ELF-1 (cell line): ENCODE data around the gene SFT2D1.

ENCODE experiments used
- DNase-seq: peaks from one replicate; pipeline ENCODE4 v3.0.0-alpha.2; 2016; ENCODE audit warnings: low read depth, low spot score

The SFT2D1 gene

GRCh38 chr6:166334878-166335277 lies 7.5 kb downstream of the SFT2D1 start:
- no peak for DNase-seq

GRCh38 chr6:166333172-166333995 lies 9.0 kb downstream of the SFT2D1 start:
- DNase-seq, result no peak

GRCh38 chr6:166331503-166332415 lies 10.6 kb downstream of the SFT2D1 start:
- no peak for DNase-seq

GRCh38 chr6:166330612-166331011 lies 11.7 kb downstream of the SFT2D1 start:
- DNase-seq, result peak; percentile 74

GRCh38 chr6:166325383-166326042 lies 16.8 kb downstream of the SFT2D1 start:
- no peak for DNase-seq

GRCh38 chr6:166323395-166323794 lies 18.9 kb downstream of the SFT2D1 start:
- no peak for DNase-seq

- no peak for DNase-seq
These were observed 23.4 kb downstream of the SFT2D1 start for GRCh38 chr6:166318649-166319600.

GRCh38 chr6:166318227-166318626 lies 24.1 kb downstream of the SFT2D1 start:
- no peak for DNase-seq

- DNase-seq, result no peak
These were observed 24.8 kb downstream of the SFT2D1 start for GRCh38 chr6:166317261-166318212.

- no peak for DNase-seq
These were observed 26.9 kb downstream of the SFT2D1 start for GRCh38 chr6:166315436-166315835.

GRCh38 chr6:166314454-166314853 lies 27.9 kb downstream of the SFT2D1 start:
- no peak for DNase-seq

GRCh38 chr6:166313255-166314070 lies 28.9 kb downstream of the SFT2D1 start:
- DNase-seq, result peak; percentile 34

- no peak for DNase-seq
These were observed 29.5 kb downstream of the SFT2D1 start for GRCh38 chr6:166312832-166313231.

GRCh38 chr6:166310634-166311033 lies 31.7 kb downstream of the SFT2D1 start:
- no peak for DNase-seq

- no peak for DNase-seq
These were observed 32.4 kb downstream of the SFT2D1 start for GRCh38 chr6:166309977-166310376.

GRCh38 chr6:166308769-166309589 lies 33.4 kb downstream of the SFT2D1 start:
- peak; percentile 32 for DNase-seq

GRCh38 chr6:166308033-166308768 lies 34.1 kb downstream of the SFT2D1 start, which contains the start of gene PRR18:
PRR18 (minus strand) TSS chr6:166308392; CDS start chr6:166308142, 250 bp downstream.
- peak; percentile 52 for DNase-seq
